GM12873 (cell line): Measurements from ENCODE around the gene LDHB.

Experiments
- CTCF ChIP-seq: IDR thresholded peaks from 2 replicates; pipeline ENCODE4 v1.5.1; 2012; ENCODE audit warnings: low read depth, mild to moderate bottlenecking, moderate library complexity, low read length, control low read depth; ENCODE audit not compliant: insufficient read depth; ENCODE audit errors: missing control alignments

The LDHB gene

GRCh38 chr12:21657326-21658077 lies at the start of gene LDHB:
Gene LDHB (minus strand): TSS chr12:21657842. CDS start chr12:21654671, 3,171 bp downstream.
- TF ChIP-seq CTCF = peak; percentile 3

GRCh38 chr12:21704847-21705246 lies 47.2 kb upstream of the LDHB start:
- TF ChIP-seq CTCF = no peak

- TF ChIP-seq CTCF = no peak
Measured at GRCh38 chr12:21699851-21700250, 42.2 kb upstream of the LDHB start.

GRCh38 chr12:21697904-21698630 lies 40.4 kb upstream of the LDHB start:
- TF ChIP-seq CTCF = peak; percentile 43

GRCh38 chr12:21696625-21697024 lies 39.0 kb upstream of the LDHB start:
- TF ChIP-seq CTCF = no peak

GRCh38 chr12:21695986-21696385 lies 38.3 kb upstream of the LDHB start:
- TF ChIP-seq CTCF = no peak

GRCh38 chr12:21694660-21695059 lies 37.0 kb upstream of the LDHB start:
- TF ChIP-seq CTCF = no peak
